B cell (primary cell): Measurements from ENCODE around the gene SH3RF1. TPM values are rescaled to one million over a fixed set of nuclear protein-coding genes. Genes with fewer than 3 reads are reported as not detected.

Source experiments
- ATAC-seq: fragments of 200-7000 bp; cut with Tn5 transposase; one replicate; pipeline ENCODE4 v1.10.0; 2021; ENCODE audit warnings: low read depth, mild to moderate bottlenecking, moderate number of reproducible peaks, moderate library complexity
- CTCF ChIA-PET: fragments of 350-600 bp; sonication (Branson Sonifier 250); formaldehyde crosslinking; loops from one replicate; lab custom pipeline; 2021; ENCODE audit warnings: antibody characterized with exemption, inconsistent platforms; lab: Charles Lee
- POLR2A ChIA-PET: fragments of 350-600 bp; sonication (Branson Sonifier 250); formaldehyde crosslinking; loops from one replicate; lab custom pipeline; 2021; ENCODE audit warnings: antibody characterized with exemption; lab: Charles Lee
- DNase-seq: peaks from one replicate; pipeline ENCODE4 v3.0.0; 2013
- H2AFZ ChIP-seq: 2 replicates; pipeline ENCODE4 v1.6.1; 2012; ENCODE audit warnings: mild to moderate bottlenecking, low read depth, low read length; ENCODE audit not compliant: insufficient read depth, poor library complexity, severe bottlenecking
- H3K27ac ChIP-seq, 2 donors: 1 replicate in 1 of 2; 2 replicates in 1 of 2; pipeline ENCODE4 v1.5.1; 2012 to 2013; ENCODE audit warnings: low read length in 2 of 2, mild to moderate bottlenecking in 2 of 2, moderate library complexity in 1 of 2
- H3K27me3 ChIP-seq, 4 experiments: fragments of 200-600 bp in 1 of 4; sonication (generic) in 1 of 4; replicated peaks in 1 of 4; 1 replicate in 2 of 4; 2 replicates in 2 of 4; pipeline versions ENCODE4 v1.6.1 to v1.7.0; 2013 to 2016; ENCODE audit warnings: low read length in 3 of 4, mild to moderate bottlenecking in 2 of 4, mixed read lengths in 1 of 4, moderate library complexity in 1 of 4; ENCODE audit not compliant: insufficient read depth in 4 of 4, control insufficient read depth in 3 of 4; ENCODE audit errors: control extremely low read depth in 1 of 4
- H3K36me3 ChIP-seq, 2 experiments: replicated peaks in 1 of 2; 1 replicate in 1 of 2; 2 replicates in 1 of 2; pipeline versions ENCODE4 v1.6.1 to v1.7.1; 2013; ENCODE audit warnings: low read length in 1 of 2; ENCODE audit not compliant: insufficient read depth in 2 of 2, control insufficient read depth in 1 of 2; ENCODE audit errors: control extremely low read depth in 1 of 2, extremely low read depth in 1 of 2
- H3K4me1 ChIP-seq, 2 donors: fragments of 200-600 bp in 1 of 2; sonication (generic) in 1 of 2; 1 replicate in 1 of 2; 2 replicates in 1 of 2; pipeline versions ENCODE4 v1.5.1 to v1.6.1; 2013 to 2017; ENCODE audit warnings: low read length in 2 of 2; ENCODE audit not compliant: control insufficient read depth in 2 of 2, insufficient read depth in 2 of 2
- H3K4me2 ChIP-seq: replicated peaks from 2 replicates; pipeline ENCODE3; 2012; ENCODE audit warnings: mild to moderate bottlenecking, low read depth, low read length; ENCODE audit not compliant: poor library complexity, severe bottlenecking
- H3K4me3 ChIP-seq, 5 experiments: fragments of 200-600 bp in 1 of 5; sonication (generic) in 1 of 5; 1 replicate in 3 of 5; 2 replicates in 2 of 5; pipeline versions ENCODE4 v1.5.1 to v1.7.0; 2011 to 2016; ENCODE audit warnings: low read length in 4 of 5, mild to moderate bottlenecking in 4 of 5, low read depth in 2 of 5, control low read depth in 1 of 5, moderate library complexity in 1 of 5; ENCODE audit not compliant: insufficient read depth in 1 of 5; ENCODE audit errors: control extremely low read depth in 1 of 5, extremely low read depth in 1 of 5
- H3K79me2 ChIP-seq: fragments of 200-600 bp; sonication (generic); one replicate; pipeline ENCODE4 v1.6.0; 2016; ENCODE audit warnings: low read length; ENCODE audit not compliant: control insufficient read depth, insufficient read depth
- H3K9ac ChIP-seq: fragments of 200-600 bp; sonication (generic); 2 replicates; pipeline ENCODE4 v1.6.1; 2017; ENCODE audit warnings: mild to moderate bottlenecking, low read length, moderate library complexity
- H3K9me3 ChIP-seq, 3 donors: one replicate each; pipeline versions ENCODE4 v1.6.1 to v1.7.1; 2013; ENCODE audit warnings: low read length in 2 of 3; ENCODE audit not compliant: control insufficient read depth in 2 of 3, insufficient read depth in 1 of 3; ENCODE audit errors: control extremely low read depth in 1 of 3
- H4K20me1 ChIP-seq: 2 replicates; pipeline ENCODE4 v1.6.0; 2012; ENCODE audit warnings: mild to moderate bottlenecking, low read length; ENCODE audit not compliant: insufficient read depth, control insufficient read depth, poor library complexity, severe bottlenecking
- H3K27ac Mint-ChIP-seq: one replicate; pipeline ENCODE4 v1.8.0; 2021; ENCODE audit warnings: mixed read lengths
- H3K27me3 Mint-ChIP-seq: one replicate; pipeline ENCODE4 v1.8.0; 2021; ENCODE audit warnings: mixed read lengths
- H3K4me1 Mint-ChIP-seq: one replicate; pipeline ENCODE4 v1.8.0; 2021; ENCODE audit warnings: mixed read lengths
- H3K4me3 Mint-ChIP-seq: one replicate; pipeline ENCODE4 v1.8.0; 2021; ENCODE audit warnings: mixed read lengths
- H3K9me3 Mint-ChIP-seq: one replicate; pipeline ENCODE4 v1.8.0; 2022; ENCODE audit warnings: mixed read lengths; ENCODE audit not compliant: insufficient read depth
- CTCF ChIP-seq: fragments of 200-600 bp; IDR thresholded peaks from one replicate; pipeline ENCODE4 v1.8.0; 2022; ENCODE audit warnings: antibody characterized with exemption, mild to moderate bottlenecking
- EZH2 ChIP-seq: IDR thresholded peaks from 2 replicates; pipeline ENCODE4 v1.6.1; 2012; ENCODE audit warnings: borderline replicate concordance, low read depth, mild to moderate bottlenecking, moderate library complexity, low read length; ENCODE audit not compliant: insufficient read depth, poor library complexity, severe bottlenecking
- WGBS: methylation state at CpG from one replicate; pipeline ENCODE4 v1.1.5; 2013; ENCODE audit warnings: missing lambda C conversion rate; ENCODE audit not compliant: insufficient coverage; 5-methylcytosine and 5-hydroxymethylcytosine counted together
- intact Hi-C: fragments of 100-400 bp; cut with micrococcal nuclease; formaldehyde crosslinking; loops from one replicate; pipeline ENCODE4 v1.10.0; 2022
- polyA plus RNA-seq: library from polyadenylated mRNA; depleted of rRNA; stranded (reverse); fragments of >200 nt; gene quantifications from 2 replicates; pipeline ENCODE4 v1.2.3, GENCODE V29; 2012
- total RNA-seq, 2 donors: library from RNA; stranded (reverse); fragments of 120-200 nt in 1 of 2; gene quantifications; 1 replicate in 1 of 2; 2 replicates in 1 of 2; pipeline versions ENCODE4 v1.2.3 to v1.2.4, GENCODE V29; 2013 to 2022

SH3RF1 gene
- total and polyA plus RNA-seq, 2 donors (not counting 1 experiment from before 2014, with no cell fraction given) = 2.0 to 5.4 TPM

- peaks cover 25% of the 10 kb centered on the region for H3K4me1 Mint-ChIP-seq
- H3K4me1 ChIP-seq = peaks cover 10 to 17% of the 10 kb centered on the region in 2 donors
- no peak overlapping the region for H3K27ac ChIP-seq
- H2AFZ ChIP-seq = no peak overlapping the region
- peaks cover 5% of the 10 kb centered on the region for H3K9me3 Mint-ChIP-seq
- H3K27me3 ChIP-seq = no peaks in the 10 kb centered on the region
- no peak overlapping the region for H3K4me2 ChIP-seq
- WGBS = 96% methylated on average over 3 of the region's 4 CpGs
- DNase-seq (no peak), ATAC-seq (no peak)
- H3K9me3 ChIP-seq = peaks cover 0 to 14% (median 7%) of the 10 kb centered on the region in 3 donors
- H3K79me2 ChIP-seq = no peaks in the 10 kb centered on the region
- POLR2A ChIA-PET = no interaction called here
- H3K4me3 ChIP-seq = no peak overlapping the region
- H3K36me3 ChIP-seq = no peaks in the 10 kb centered on the region
- H4K20me1 ChIP-seq = no peaks in the 10 kb centered on the region
- CTCF ChIA-PET = no interaction called here
- no peaks in the 10 kb centered on the region for H3K27me3 Mint-ChIP-seq
- H3K9ac ChIP-seq = no peak overlapping the region
- H3K4me3 Mint-ChIP-seq = no peak overlapping the region
- H3K27ac Mint-ChIP-seq = no peak overlapping the region
- TF ChIP-seq CTCF (no peak), EZH2 (no peak)
- intact Hi-C loops = no loop called here
Observed at GRCh38 chr4:169094656-169095231, 176.0 kb downstream of the SH3RF1 start.

GRCh38 chr4:169092889-169093522 is 177.8 kb downstream of the SH3RF1 start:
- ATAC-seq = no peak
- Histone ChIP-seq H3K9ac (no peak overlapping the region), H3K4me3 (no peak overlapping the region), H3K27me3 (no peaks in the 10 kb centered on the region), H3K4me1 (peaks cover 1 to 5% of the 10 kb centered on the region in 2 donors), H2AFZ (no peak overlapping the region), H3K27ac (no peak overlapping the region), H3K79me2 (no peaks in the 10 kb centered on the region), H4K20me1 (no peaks in the 10 kb centered on the region), H3K9me3 (peaks cover 0 to 14% (median 7%) of the 10 kb centered on the region in 3 donors), H3K36me3 (no peaks in the 10 kb centered on the region), H3K4me2 (no peak overlapping the region)
- H3K4me1 Mint-ChIP-seq = peaks cover 9% of the 10 kb centered on the region
- no peak overlapping the region for H3K27ac Mint-ChIP-seq
- H3K4me3 Mint-ChIP-seq = no peak overlapping the region
- no peaks in the 10 kb centered on the region for H3K27me3 Mint-ChIP-seq
- TF ChIP-seq CTCF (no peak), EZH2 (no peak)
- WGBS = no CpG with 5 or more reads among the region's 3 CpGs
- DNase-seq = no peak
- peaks cover 5% of the 10 kb centered on the region for H3K9me3 Mint-ChIP-seq
- ChIA-PET CTCF (no interaction called here), POLR2A (no interaction called here)
- intact Hi-C loops = no loop called here
